A549 (cell line): ENCODE results near the gene STPG2. TPM values are rescaled to one million over a fixed set of nuclear protein-coding genes. Genes with fewer than 3 reads are reported as not detected.
"Not testable (repeated sequence)": the region's sequence is repeated elsewhere in the genome, so short reads cannot be mapped to it uniquely, and the experiment has no call there.

Source experiments
- ATAC-seq, 2 experiments: fragments of 200-7000 bp in 1 of 2; fragments of >200 bp in 1 of 2; cut with Nextera tagmentation in 1 of 2; cut with Tn5 transposase in 1 of 2; 3 replicates each; pipeline versions ENCODE4 v1.8.0 to v1.9.1; 2018 to 2020; ENCODE audit warnings: mild to moderate bottlenecking in 1 of 2, moderate library complexity in 1 of 2
- CTCF ChIA-PET: fragments of 300-600 bp; sonication (Branson Sonifier 250); formaldehyde crosslinking; extraction: SDS; loops from one replicate; lab custom pipeline; 2021; ENCODE audit warnings: antibody characterized with exemption, inconsistent platforms; lab: Yijun Ruan, JAX
- POLR2A ChIA-PET: fragments of 350-600 bp; formaldehyde crosslinking; extraction: SDS; loops from one replicate; lab custom pipeline; 2021; ENCODE audit warnings: antibody characterized with exemption, inconsistent platforms; lab: Yijun Ruan, JAX
- DNase-seq, 2 experiments: peaks; one replicate each; pipeline versions ENCODE4 v3.0.0 to v3.0.0-alpha.2; 2011 to 2016; ENCODE audit warnings: low read depth in 1 of 2, low spot score in 1 of 2
- FAIRE-seq: peaks from 2 replicates; lab custom pipeline; 2011; peaks lifted over from hg19 to GRCh38; lab: Jason Lieb, UNC
- H3K27ac ChIP-seq, 2 experiments: fragments of >200 bp; sonication (Bioruptor Twin); formaldehyde crosslinking; 3 replicates each; pipeline ENCODE4 v1.5.1; 2016 to 2017
- H3K4me1 ChIP-seq: fragments of >200 bp; sonication (Bioruptor Twin); formaldehyde crosslinking; 3 replicates; pipeline ENCODE4 v1.6.1; 2016
- H3K4me2 ChIP-seq: fragments of >200 bp; sonication (Bioruptor Twin); formaldehyde crosslinking; 3 replicates; pipeline ENCODE4 v1.6.1; 2016
- H3K4me3 ChIP-seq: fragments of >200 bp; sonication (Bioruptor Twin); formaldehyde crosslinking; 3 replicates; pipeline ENCODE4 v1.5.1; 2016
- H3K9me3 ChIP-seq: fragments of >200 bp; sonication (Bioruptor Twin); formaldehyde crosslinking; 3 replicates; pipeline ENCODE4 v1.6.1; 2016
- BCL3 ChIP-seq: fragments of >200 bp; sonication (Bioruptor Twin); formaldehyde crosslinking; IDR thresholded peaks from 3 replicates; pipeline ENCODE4 v1.6.1; 2016
- CBX2 ChIP-seq: fragments of 200-600 bp; sonication (generic); IDR thresholded peaks from 2 replicates; pipeline ENCODE4 v1.6.1; 2016; ENCODE audit warnings: low read depth, mild to moderate bottlenecking, borderline replicate concordance
- CBX8 ChIP-seq: fragments of 200-600 bp; sonication (generic); IDR thresholded peaks from 2 replicates; pipeline ENCODE4 v1.6.1; 2016
- ELK1 ChIP-seq: fragments of 150-350 bp; IDR thresholded peaks from 2 replicates; pipeline ENCODE4 v1.6.1; 2014; ENCODE audit warnings: low read depth, mild to moderate bottlenecking, low read length
- FOXS1 ChIP-seq: fragments of 250-450 bp; sonication (Bioruptor Pico); IDR thresholded peaks from 2 replicates; pipeline ENCODE4 v1.5.0; 2020; ENCODE audit warnings: mild to moderate bottlenecking, moderate library complexity
- HDAC2 ChIP-seq: fragments of 200-600 bp; sonication (generic); IDR thresholded peaks from 2 replicates; pipeline ENCODE4 v1.6.1; 2016
- HOXA7 ChIP-seq: fragments of 250-450 bp; sonication (Bioruptor Pico); IDR thresholded peaks from 2 replicates; pipeline ENCODE4 v1.5.0; 2020; ENCODE audit warnings: mild to moderate bottlenecking, moderate library complexity
- JUN ChIP-seq, 2 experiments: fragments of >200 bp; sonication (Bioruptor Twin); formaldehyde crosslinking; IDR thresholded peaks; 2 replicates in 1 of 2; 3 replicates in 1 of 2; pipeline ENCODE4 v1.6.1; 2016 to 2017
- JUNB ChIP-seq: fragments of >200 bp; sonication (Bioruptor Twin); formaldehyde crosslinking; IDR thresholded peaks from 2 replicates; pipeline ENCODE4 v1.6.1; 2016
- MAFK ChIP-seq: fragments of 450-650 bp; IDR thresholded peaks from 2 replicates; pipeline ENCODE4 v1.6.1; 2014; ENCODE audit not compliant: partially characterized antibody
- MYC ChIP-seq: IDR thresholded peaks from 2 replicates; pipeline ENCODE4 v1.6.1; 2012; ENCODE audit warnings: mild to moderate bottlenecking, inconsistent platforms, low read length, improper control_type of control experiment, borderline replicate concordance
- NPAS2 ChIP-seq: fragments of 250-450 bp; sonication (Bioruptor Pico); IDR thresholded peaks from 2 replicates; pipeline ENCODE4 v1.8.0; 2022; ENCODE audit warnings: mild to moderate bottlenecking, moderate library complexity, borderline replicate concordance
- NR3C1 ChIP-seq: fragments of >200 bp; sonication (Bioruptor Twin); formaldehyde crosslinking; IDR thresholded peaks from 3 replicates; pipeline ENCODE4 v1.6.1; 2017
- PBX3 ChIP-seq: IDR thresholded peaks from 2 replicates; pipeline ENCODE4 v1.6.1; 2012
- RFX5 ChIP-seq: fragments of 450-650 bp; IDR thresholded peaks from 2 replicates; pipeline ENCODE4 v1.7.1; 2014; ENCODE audit warnings: antibody characterized with exemption, mild to moderate bottlenecking, moderate library complexity
- TP53 ChIP-seq: fragments of 250-450 bp; sonication (Bioruptor Pico); IDR thresholded peaks from 2 replicates; pipeline ENCODE4 v1.5.0; 2021; ENCODE audit warnings: mild to moderate bottlenecking, moderate library complexity
- WGBS: methylation state at CpG from one replicate; pipeline ENCODE4 v1.1.6; 2017; ENCODE audit errors: missing lambda C conversion rate; 5-methylcytosine and 5-hydroxymethylcytosine counted together
- polyA plus RNA-seq, 4 experiments: library from polyadenylated mRNA; depleted of rRNA in 3 of 4; stranded (reverse); fragments of >200 nt; fragmentation: RNase III in 1 of 4; extraction: RNeasy Plus Mini Kit Qiagen cat#74134 plus additional on column Dnase treatment in 1 of 4; gene quantifications; 2 replicates in 3 of 4; 3 replicates in 1 of 4; pipeline ENCODE4 v1.2.3, GENCODE V29; 2011 to 2017

The STPG2 gene
- polyA plus RNA-seq, 2 of the 4 experiments (the other 2 are of a cell fraction), result 0.05 TPM; not detected in 1

GRCh38 chr4:97639961-97640360 lies 503.3 kb downstream of the STPG2 start:
- ATAC-seq (no peak), DNase-seq (no peak)
- no peaks in the 10 kb centered on the region for H3K4me1 ChIP-seq
- no peak overlapping the region for H3K4me3 ChIP-seq
- CTCF ChIA-PET, result no interaction called here
- POLR2A ChIA-PET, result no interaction called here
- H3K4me2 ChIP-seq, result no peak overlapping the region
- TF ChIP-seq CBX2 (no peak), HDAC2 (no peak), TP53 (no peak), PBX3 (no peak), NPAS2 (no peak), MYC (no peak), NR3C1 (no peak), BCL3 (no peak), ELK1 (no peak), HOXA7 (CRISPR knock-in tag) (no peak)
- TF ChIP-seq, all 56 proteins: peak for 0
- FAIRE-seq, result no peak
- H3K27ac ChIP-seq, result no peak overlapping the region
- 76% methylated on average over 1 of the region's 1 CpG for WGBS
- no peaks in the 10 kb centered on the region for H3K9me3 ChIP-seq

- H3K27ac ChIP-seq, H3K4me3 ChIP-seq, H3K4me2 ChIP-seq, DNase-seq, H3K9me3 ChIP-seq, H3K4me1 ChIP-seq, POLR2A ChIA-PET, ATAC-seq, CTCF ChIA-PET, FAIRE-seq: not testable (repeated sequence)
- 24% methylated on average over 4 of the region's 8 CpGs for WGBS
These were observed 509.4 kb downstream of the STPG2 start for GRCh38 chr4:97633831-97634230.

GRCh38 chr4:97627750-97628149 lies 515.5 kb downstream of the STPG2 start:
- TF ChIP-seq FOXS1, result no peak
- TF ChIP-seq MAFK, result no peak
- no peak for TF ChIP-seq HDAC2
- DNase-seq, result no peak
- no peaks in the 10 kb centered on the region for H3K4me1 ChIP-seq
- no peak overlapping the region for H3K4me3 ChIP-seq
- ATAC-seq, result no peak
- FAIRE-seq, result no peak
- no peaks in the 10 kb centered on the region for H3K9me3 ChIP-seq
- CTCF ChIA-PET, result no interaction called here
- H3K4me2 ChIP-seq, result no peak overlapping the region
- POLR2A ChIA-PET, result no interaction called here
- no peak overlapping the region for H3K27ac ChIP-seq
- 21% methylated on average over 4 of the region's 4 CpGs for WGBS

- WGBS, result 39% methylated on average over 4 of the region's 4 CpGs
- no peak for ATAC-seq
- POLR2A ChIA-PET, result no interaction called here
- no peak for TF ChIP-seq CBX8
- no peak for TF ChIP-seq RFX5
- TF ChIP-seq JUN (IDR thresholded peaks at IDR 0.05), result no peak
- TF ChIP-seq JUNB, result no peak
- TF ChIP-seq, all 56 proteins: peak for 0
- Histone ChIP-seq H3K4me2 (no peak overlapping the region), H3K27ac (no peak overlapping the region), H3K9me3 (no peaks in the 10 kb centered on the region; the same call in 2 of the 3 replicates), H3K4me1 (no peaks in the 10 kb centered on the region), H3K4me3 (no peak overlapping the region)
- DNase-seq, result no peak
- CTCF ChIA-PET, result no interaction called here
- FAIRE-seq, result no peak
These were observed 519.1 kb downstream of the STPG2 start for GRCh38 chr4:97624204-97624603.
